ENCODE results near the gene OR2B2.
"Not testable (repeated sequence)": the region's sequence is repeated elsewhere in the genome, so short reads cannot be mapped to it uniquely, and the experiment has no call there.

The OR2B2 gene

GRCh38 chr6:27908017-27908416, 4.2 kb downstream of the OR2B2 start:
- Histone ChIP-seq H3K9ac (ENCODE audit: low read depth, low read length) (no peak overlapping the region), H3K27me3 (ENCODE audit: control insufficient read depth, insufficient read depth, low read length) (no peaks in the 10 kb centered on the region), H3K4me3 (ENCODE audit: low read depth, low read length) (no peak overlapping the region), H3K4me1 (ENCODE audit: control insufficient read depth, insufficient read depth, low read length) (no peaks in the 10 kb centered on the region), H3K36me3 (ENCODE audit: control insufficient read depth, insufficient read depth, low read length) (no peaks in the 10 kb centered on the region), H3K9me3 (ENCODE audit: control insufficient read depth, insufficient read depth, low read length) (no peaks in the 10 kb centered on the region)

GRCh38 chr6:27902335-27903314, 9.6 kb downstream of the OR2B2 start:
- Histone ChIP-seq H3K9ac (ENCODE audit: low read depth, low read length) (peak overlapping the region; percentile 87), H3K9me3 (ENCODE audit: control insufficient read depth, insufficient read depth, low read length) (no peaks in the 10 kb centered on the region), H3K4me1 (ENCODE audit: control insufficient read depth, insufficient read depth, low read length) (no peaks in the 10 kb centered on the region), H3K27me3 (ENCODE audit: control insufficient read depth, insufficient read depth, low read length) (no peaks in the 10 kb centered on the region), H3K4me3 (ENCODE audit: low read depth, low read length) (peak overlapping the region; percentile 73), H3K36me3 (ENCODE audit: control insufficient read depth, insufficient read depth, low read length) (no peaks in the 10 kb centered on the region)

- Histone ChIP-seq H3K9ac (ENCODE audit: low read depth, low read length) (no peak overlapping the region), H3K27me3 (ENCODE audit: control insufficient read depth, insufficient read depth, low read length) (no peaks in the 10 kb centered on the region), H3K4me3 (ENCODE audit: low read depth, low read length) (no peak overlapping the region), H3K9me3 (ENCODE audit: control insufficient read depth, insufficient read depth, low read length) (no peaks in the 10 kb centered on the region), H3K36me3 (ENCODE audit: control insufficient read depth, insufficient read depth, low read length) (no peaks in the 10 kb centered on the region), H3K4me1 (ENCODE audit: control insufficient read depth, insufficient read depth, low read length) (no peaks in the 10 kb centered on the region)
These were observed 10.4 kb downstream of the OR2B2 start for GRCh38 chr6:27901801-27902200.

- not testable (repeated sequence) for H3K36me3 ChIP-seq (ENCODE audit: control insufficient read depth, insufficient read depth, low read length); H3K27me3 ChIP-seq (ENCODE audit: control insufficient read depth, insufficient read depth, low read length); H3K4me3 ChIP-seq (ENCODE audit: low read depth, low read length)
These were observed 12.0 kb downstream of the OR2B2 start for GRCh38 chr6:27900197-27900596.

GRCh38 chr6:27899543-27899942, 12.7 kb downstream of the OR2B2 start:
- no peaks in the 10 kb centered on the region for H3K27me3 ChIP-seq (ENCODE audit: control insufficient read depth, insufficient read depth, low read length)
- no peak overlapping the region for H3K9ac ChIP-seq (ENCODE audit: low read depth, low read length)
- no peaks in the 10 kb centered on the region for H3K9me3 ChIP-seq (ENCODE audit: control insufficient read depth, insufficient read depth, low read length)
- no peaks in the 10 kb centered on the region for H3K36me3 ChIP-seq (ENCODE audit: control insufficient read depth, insufficient read depth, low read length)
- no peaks in the 10 kb centered on the region for H3K4me1 ChIP-seq (ENCODE audit: control insufficient read depth, insufficient read depth, low read length)
- H3K4me3 ChIP-seq (ENCODE audit: low read depth, low read length) = no peak overlapping the region

More at GRCh38 chr6:27900197-27900596, 12.0 kb downstream of the OR2B2 start:
- not testable (repeated sequence) for H3K9ac ChIP-seq (ENCODE audit: low read depth, low read length); H3K9me3 ChIP-seq (ENCODE audit: control insufficient read depth, insufficient read depth, low read length); H3K4me1 ChIP-seq (ENCODE audit: control insufficient read depth, insufficient read depth, low read length)

- Histone ChIP-seq H3K4me3 (ENCODE audit: low read depth, low read length) (no peak overlapping the region), H3K9me3 (ENCODE audit: control insufficient read depth, insufficient read depth, low read length) (no peaks in the 10 kb centered on the region), H3K4me1 (ENCODE audit: control insufficient read depth, insufficient read depth, low read length) (no peaks in the 10 kb centered on the region), H3K9ac (ENCODE audit: low read depth, low read length) (no peak overlapping the region), H3K27me3 (ENCODE audit: control insufficient read depth, insufficient read depth, low read length) (no peaks in the 10 kb centered on the region), H3K36me3 (ENCODE audit: control insufficient read depth, insufficient read depth, low read length) (no peaks in the 10 kb centered on the region)
These were observed 14.5 kb downstream of the OR2B2 start for GRCh38 chr6:27897580-27898206.

GRCh38 chr6:27896398-27896796, 15.8 kb downstream of the OR2B2 start:
- Histone ChIP-seq H3K9me3 (ENCODE audit: control insufficient read depth, insufficient read depth, low read length) (no peaks in the 10 kb centered on the region), H3K4me3 (ENCODE audit: low read depth, low read length) (peak overlapping the region; percentile 93), H3K36me3 (ENCODE audit: control insufficient read depth, insufficient read depth, low read length) (no peaks in the 10 kb centered on the region), H3K9ac (ENCODE audit: low read depth, low read length) (no peak overlapping the region), H3K4me1 (ENCODE audit: control insufficient read depth, insufficient read depth, low read length) (peaks cover 3% of the 10 kb centered on the region), H3K27me3 (ENCODE audit: control insufficient read depth, insufficient read depth, low read length) (no peaks in the 10 kb centered on the region)

GRCh38 chr6:27894839-27895762, 17.1 kb downstream of the OR2B2 start:
- Histone ChIP-seq H3K4me1 (ENCODE audit: control insufficient read depth, insufficient read depth, low read length) (peaks cover 6% of the 10 kb centered on the region), H3K9ac (ENCODE audit: low read depth, low read length) (peak overlapping the region; percentile 99), H3K4me3 (ENCODE audit: low read depth, low read length) (peak overlapping the region; percentile 93), H3K36me3 (ENCODE audit: control insufficient read depth, insufficient read depth, low read length) (no peaks in the 10 kb centered on the region), H3K27me3 (ENCODE audit: control insufficient read depth, insufficient read depth, low read length) (no peaks in the 10 kb centered on the region), H3K9me3 (ENCODE audit: control insufficient read depth, insufficient read depth, low read length) (no peaks in the 10 kb centered on the region)

- Histone ChIP-seq H3K9me3 (ENCODE audit: control insufficient read depth, insufficient read depth, low read length) (no peaks in the 10 kb centered on the region), H3K27me3 (ENCODE audit: control insufficient read depth, insufficient read depth, low read length) (no peaks in the 10 kb centered on the region), H3K9ac (ENCODE audit: low read depth, low read length) (peak overlapping the region; percentile 99), H3K36me3 (ENCODE audit: control insufficient read depth, insufficient read depth, low read length) (no peaks in the 10 kb centered on the region), H3K4me3 (ENCODE audit: low read depth, low read length) (peak overlapping the region; percentile 93), H3K4me1 (ENCODE audit: control insufficient read depth, insufficient read depth, low read length) (peaks cover 9% of the 10 kb centered on the region)
These were observed 18.1 kb downstream of the OR2B2 start for GRCh38 chr6:27893836-27894807.

GRCh38 chr6:27893059-27893835, 18.9 kb downstream of the OR2B2 start:
- Histone ChIP-seq H3K36me3 (ENCODE audit: control insufficient read depth, insufficient read depth, low read length) (no peaks in the 10 kb centered on the region), H3K27me3 (ENCODE audit: control insufficient read depth, insufficient read depth, low read length) (no peaks in the 10 kb centered on the region), H3K9ac (ENCODE audit: low read depth, low read length) (peak overlapping the region; percentile 99), H3K4me3 (ENCODE audit: low read depth, low read length) (peak overlapping the region; percentile 93), H3K4me1 (ENCODE audit: control insufficient read depth, insufficient read depth, low read length) (peaks cover 15% of the 10 kb centered on the region), H3K9me3 (ENCODE audit: control insufficient read depth, insufficient read depth, low read length) (no peaks in the 10 kb centered on the region)
